Lower leg skin (tissue), 3 donors: Measurements from ENCODE around the gene FAM120A.

Experiments used
- CTCF ChIP-seq, 3 donors: fragments of 450-650 bp; IDR thresholded peaks; one replicate each; pipeline ENCODE4 v1.5.1; 2016; ENCODE audit warnings: antibody characterized with exemption in 3 of 3, mild to moderate bottlenecking in 3 of 3, moderate library complexity in 2 of 3
- POLR2A ChIP-seq, 2 donors: fragments of 450-650 bp; IDR thresholded peaks; one replicate each; pipeline ENCODE4 v1.6.1; 2016 to 2017; ENCODE audit warnings: antibody characterized with exemption in 2 of 2, mild to moderate bottlenecking in 1 of 2, moderate library complexity in 1 of 2

GRCh38 chr9:93557366-93558137, 106.1 kb downstream of the FAM120A start:
- TF ChIP-seq CTCF (IDR thresholded peaks at IDR 0.05), result no peak
- no peak for TF ChIP-seq POLR2A (IDR thresholded peaks at IDR 0.05)
